GM23338 (cell line): Measurements from ENCODE around the gene XPR1. TPM values are rescaled to one million over a fixed set of nuclear protein-coding genes. Genes with fewer than 3 reads are reported as not detected.

Source experiments
- ATAC-seq: fragments of 200-7000 bp; cut with Tn5 transposase; 3 replicates; pipeline ENCODE4 v1.9.1; 2020
- DNase-seq: peaks from one replicate; pipeline ENCODE4 v3.0.0-alpha.2; 2015; ENCODE audit warnings: low spot score
- H2AFZ ChIP-seq: fragments of 200-600 bp; sonication (generic); 2 replicates; pipeline ENCODE4 v1.8.0; 2016; ENCODE audit warnings: antibody characterized with exemption, mild to moderate bottlenecking, moderate library complexity
- H3F3A ChIP-seq: fragments of 200-600 bp; sonication (generic); replicated peaks from 2 replicates; pipeline ENCODE4 v1.8.0; 2017; ENCODE audit warnings: antibody characterized with exemption, mixed run types, low read depth
- H3K27ac ChIP-seq: fragments of 200-600 bp; sonication (generic); 2 replicates; pipeline ENCODE4 v1.6.1; 2016; ENCODE audit warnings: low read depth
- H3K27me3 ChIP-seq: fragments of 200-600 bp; sonication (generic); 2 replicates; pipeline ENCODE4 v1.8.0; 2016; ENCODE audit warnings: mild to moderate bottlenecking, mixed run types, moderate library complexity; ENCODE audit not compliant: insufficient read depth
- H3K36me3 ChIP-seq: fragments of 200-600 bp; sonication (generic); 2 replicates; pipeline ENCODE4 v1.8.0; 2016; ENCODE audit warnings: mild to moderate bottlenecking; ENCODE audit not compliant: insufficient read depth
- H3K4me1 ChIP-seq: fragments of 200-600 bp; sonication (generic); 2 replicates; pipeline ENCODE4 v1.8.0; 2016; ENCODE audit warnings: mild to moderate bottlenecking, moderate library complexity; ENCODE audit not compliant: insufficient read depth
- H3K4me2 ChIP-seq: fragments of 200-600 bp; sonication (generic); 2 replicates; pipeline ENCODE4 v1.7.1; 2017; ENCODE audit warnings: mixed run types
- H3K4me3 ChIP-seq: fragments of 200-600 bp; sonication (generic); 2 replicates; pipeline ENCODE4 v1.6.1; 2016; ENCODE audit warnings: mixed run types
- H3K79me2 ChIP-seq: fragments of 200-600 bp; sonication (generic); replicated peaks from 2 replicates; pipeline ENCODE4 v1.8.0; 2017; ENCODE audit warnings: mild to moderate bottlenecking; ENCODE audit not compliant: insufficient read depth
- H3K9me2 ChIP-seq: fragments of 200-600 bp; sonication (generic); 2 replicates; pipeline ENCODE4 v1.8.0; 2017; ENCODE audit not compliant: insufficient read depth
- H4K20me1 ChIP-seq: fragments of 200-600 bp; sonication (generic); replicated peaks from 2 replicates; pipeline ENCODE4 v1.8.0; 2017; ENCODE audit warnings: mild to moderate bottlenecking; ENCODE audit not compliant: insufficient read depth
- H3K27ac Mint-ChIP-seq: 2 replicates; pipeline ENCODE4 v1.8.0; 2020; ENCODE audit warnings: inconsistent platforms, mild to moderate bottlenecking, moderate library complexity, mixed read lengths
- H3K27me3 Mint-ChIP-seq: 3 replicates; pipeline ENCODE4 v1.8.0; 2022; ENCODE audit warnings: low read depth, mild to moderate bottlenecking, moderate library complexity, mixed read lengths, inconsistent platforms; ENCODE audit not compliant: insufficient read depth, poor library complexity
- H3K36me3 Mint-ChIP-seq: 3 replicates; pipeline ENCODE4 v1.8.0; 2021; ENCODE audit warnings: low read depth, mild to moderate bottlenecking, inconsistent platforms, moderate library complexity, mixed read lengths
- H3K4me1 Mint-ChIP-seq: 3 replicates; pipeline ENCODE4 v1.8.0; 2020; ENCODE audit warnings: mild to moderate bottlenecking, inconsistent platforms, mixed read lengths
- H3K4me3 Mint-ChIP-seq: 3 replicates; pipeline ENCODE4 v1.8.0; 2021; ENCODE audit warnings: moderate library complexity, mild to moderate bottlenecking, inconsistent platforms, mixed read lengths
- H3K9me3 Mint-ChIP-seq: 3 replicates; pipeline ENCODE4 v1.8.0; 2020; ENCODE audit warnings: moderate library complexity, mild to moderate bottlenecking, inconsistent platforms, mixed read lengths
- CTCF ChIP-seq, 2 experiments: fragments of 200-600 bp in 1 of 2; sonication (generic) in 1 of 2; conservative IDR thresholded peaks; 2 replicates each; pipeline versions ENCODE4 v1.5.1 to v1.6.1; 2016 to 2017; ENCODE audit warnings: antibody characterized with exemption in 2 of 2, low read depth in 2 of 2, mild to moderate bottlenecking in 2 of 2, moderate library complexity in 1 of 2
- EZH2 ChIP-seq: fragments of 200-600 bp; sonication (generic); IDR thresholded peaks from one replicate; pipeline ENCODE4 v1.8.0; 2017; ENCODE audit warnings: antibody characterized with exemption, mild to moderate bottlenecking, low read depth; ENCODE audit not compliant: unreplicated experiment
- EZH2phosphoT487 ChIP-seq: fragments of 200-600 bp; sonication (generic); IDR thresholded peaks from one replicate; pipeline ENCODE4 v1.8.1; 2018; ENCODE audit warnings: antibody characterized with exemption; ENCODE audit not compliant: unreplicated experiment
- JUNB ChIP-seq: IDR thresholded peaks from one replicate; pipeline ENCODE4 v1.6.1; 2016; ENCODE audit warnings: antibody characterized with exemption; ENCODE audit not compliant: unreplicated experiment
- NANOG ChIP-seq: IDR thresholded peaks from 2 replicates; pipeline ENCODE4 v1.6.1; 2016; ENCODE audit warnings: antibody characterized with exemption, borderline replicate concordance
- POLR2AphosphoS5 ChIP-seq: IDR thresholded peaks from 2 replicates; pipeline ENCODE4 v1.6.1; 2016; ENCODE audit warnings: antibody characterized with exemption, low read depth
- REST ChIP-seq: IDR thresholded peaks from one replicate; pipeline ENCODE4 v1.6.1; 2018; ENCODE audit warnings: antibody characterized with exemption; ENCODE audit not compliant: unreplicated experiment
- STAT1 ChIP-seq: IDR thresholded peaks from one replicate; pipeline ENCODE4 v1.6.1; 2016; ENCODE audit warnings: antibody characterized with exemption; ENCODE audit not compliant: unreplicated experiment
- ZNF331 ChIP-seq: fragments of 250-450 bp; sonication (Bioruptor Pico); IDR thresholded peaks from 2 replicates; pipeline ENCODE4 v1.5.0; 2020; ENCODE audit warnings: low read depth, mild to moderate bottlenecking, moderate library complexity
- ZNF462 ChIP-seq: fragments of 250-450 bp; sonication (Bioruptor Pico); IDR thresholded peaks from 2 replicates; pipeline ENCODE4 v1.5.0; 2020; ENCODE audit warnings: mild to moderate bottlenecking, moderate library complexity
- polyA plus RNA-seq: library from polyadenylated mRNA; unstranded; fragments of >200 nt; fragmentation: Nextera tagmentation; extraction: Ambion mirVana; gene quantifications from 2 replicates; pipeline ENCODE4 v1.2.1, GENCODE V29; 2016
- total RNA-seq: library from RNA; depleted of rRNA; stranded (reverse); fragments of >200 nt; shearing (Covaris generic); gene quantifications from 2 replicates; pipeline ENCODE4 v1.2.3, GENCODE V29; 2014

The XPR1 gene
- total and polyA plus RNA-seq, 2 experiments from 2014 or later = 9.3 to 38.1 TPM

GRCh38 chr1:180639871-180640270 lies 8.0 kb downstream of the XPR1 start:
- Histone ChIP-seq H3F3A (no peaks in the 10 kb centered on the region), H3K36me3 (no peaks in the 10 kb centered on the region), H2AFZ (no peak overlapping the region), H3K4me3 (no peak overlapping the region), H3K27me3 (no peaks in the 10 kb centered on the region), H3K4me2 (no peak overlapping the region), H4K20me1 (peaks cover 23% of the 10 kb centered on the region), H3K27ac (no peak overlapping the region), H3K4me1 (peaks cover 9% of the 10 kb centered on the region; the same call in 1 of the 2 replicates), H3K9me2 (no peaks in the 10 kb centered on the region), H3K79me2 (peaks cover 86% of the 10 kb centered on the region)
- TF ChIP-seq ZNF331 (CRISPR knock-in tag) (no peak), REST (no peak), CTCF (conservative IDR thresholded peaks at IDR 0.05; ENCODE audit: low read depth in 2 of 2) (no peak), EZH2 (no peak), NANOG (no peak), STAT1 (no peak), JUNB (no peak), POLR2AphosphoS5 (no peak), EZH2phosphoT487 (no peak)
- peaks cover 9% of the 10 kb centered on the region for H3K4me1 Mint-ChIP-seq
- no peaks in the 10 kb centered on the region for H3K27me3 Mint-ChIP-seq
- no peaks in the 10 kb centered on the region for H3K9me3 Mint-ChIP-seq
- DNase-seq = no peak
- no peaks in the 10 kb centered on the region for H3K36me3 Mint-ChIP-seq
- ATAC-seq = peak; percentile 45; the same call in 2 of the 3 replicates
- H3K27ac Mint-ChIP-seq = no peak overlapping the region
- H3K4me3 Mint-ChIP-seq = no peak overlapping the region

- Mint-ChIP-seq H3K27ac (no peak overlapping the region), H3K9me3 (no peaks in the 10 kb centered on the region), H3K4me1 (peaks cover 8% of the 10 kb centered on the region), H3K27me3 (no peaks in the 10 kb centered on the region), H3K36me3 (no peaks in the 10 kb centered on the region), H3K4me3 (no peak overlapping the region)
- Histone ChIP-seq H3K79me2 (peaks cover 86% of the 10 kb centered on the region), H4K20me1 (peaks cover 21% of the 10 kb centered on the region), H3F3A (no peaks in the 10 kb centered on the region), H3K36me3 (no peaks in the 10 kb centered on the region), H3K4me3 (no peak overlapping the region), H3K27me3 (no peaks in the 10 kb centered on the region), H3K4me1 (peaks cover 8% of the 10 kb centered on the region; the same call in 1 of the 2 replicates), H3K4me2 (no peak overlapping the region), H3K9me2 (no peaks in the 10 kb centered on the region), H3K27ac (no peak overlapping the region), H2AFZ (no peak overlapping the region)
- no peak for TF ChIP-seq ZNF462 (CRISPR knock-in tag)
- ATAC-seq (no peak), DNase-seq (no peak)
Observed at GRCh38 chr1:180640531-180640949, 8.7 kb downstream of the XPR1 start.
